HL-60 (cell line): Measurements from ENCODE around the gene RASSF8.

Experiments used
- DNase-seq, 2 experiments: peaks; one replicate each; pipeline ENCODE4 v3.0.0-alpha.2; 2010 to 2020; ENCODE audit warnings: low read depth in 1 of 2, low spot score in 1 of 2
- H3K27ac ChIP-seq: fragments of 250-450 bp; sonication (Bioruptor Pico); replicated peaks from 2 replicates; pipeline ENCODE4 v1.5.1; 2020; ENCODE audit warnings: mild to moderate bottlenecking, moderate library complexity
- H3K27me3 ChIP-seq: fragments of 250-450 bp; sonication (Bioruptor Pico); 2 replicates; pipeline ENCODE4 v1.5.1; 2021; ENCODE audit warnings: mild to moderate bottlenecking, moderate library complexity; ENCODE audit not compliant: insufficient read depth, poor library complexity, severe bottlenecking
- H3K4me3 ChIP-seq: replicated peaks from 2 replicates; pipeline ENCODE4 v1.5.1; 2011; ENCODE audit warnings: mild to moderate bottlenecking, control low read depth, low read length; ENCODE audit not compliant: insufficient read depth
- GABPA ChIP-seq: IDR thresholded peaks from 2 replicates; pipeline ENCODE4 v1.6.1; 2012; ENCODE audit warnings: low read depth
- POLR2AphosphoS5 ChIP-seq: IDR thresholded peaks from 2 replicates; pipeline ENCODE4 v1.6.1; 2012; ENCODE audit warnings: low read depth
- SPI1 ChIP-seq: IDR thresholded peaks from 2 replicates; pipeline ENCODE4 v1.6.1; 2012; ENCODE audit warnings: low read depth, mild to moderate bottlenecking, borderline replicate concordance
- TF ChIP-seq, protein P1 (sequence below): IDR thresholded peaks from one replicate; pipeline ENCODE4 v1.5.1; 2011; ENCODE audit warnings: low read length, control low read depth, inconsistent platforms; ENCODE audit not compliant: insufficient read depth
- TF ChIP-seq, protein P2 (sequence below): IDR thresholded peaks from 2 replicates; pipeline ENCODE4 v1.6.1; 2012; ENCODE audit warnings: low read depth; ENCODE audit not compliant: insufficient replicate concordance

Gene RASSF8

DNA sequence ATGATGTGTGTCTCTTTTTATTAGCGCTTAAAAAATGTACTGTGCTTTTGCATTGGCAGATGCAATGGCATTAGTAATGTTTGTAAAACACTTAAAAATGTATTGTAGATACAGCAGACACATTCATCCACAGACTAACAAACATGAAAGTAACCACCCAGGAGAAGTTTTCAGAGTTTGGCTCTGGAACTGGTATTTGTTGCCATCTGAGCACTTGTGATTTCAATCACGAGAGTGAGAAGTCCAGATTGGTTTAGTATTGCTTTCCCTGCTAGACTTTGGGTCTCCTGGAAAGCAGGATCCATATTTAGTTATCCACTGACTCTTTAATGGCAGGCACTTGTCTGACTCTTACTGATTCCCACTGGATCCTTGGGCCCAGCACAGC, 13.2 kb downstream of the RASSF8 start:
- no peak for DNase-seq
- Histone ChIP-seq H3K27ac (no peak overlapping the region), H3K27me3 (no peaks in the 10 kb centered on the region), H3K4me3 (no peak overlapping the region)
- TF ChIP-seq, protein P1, sequence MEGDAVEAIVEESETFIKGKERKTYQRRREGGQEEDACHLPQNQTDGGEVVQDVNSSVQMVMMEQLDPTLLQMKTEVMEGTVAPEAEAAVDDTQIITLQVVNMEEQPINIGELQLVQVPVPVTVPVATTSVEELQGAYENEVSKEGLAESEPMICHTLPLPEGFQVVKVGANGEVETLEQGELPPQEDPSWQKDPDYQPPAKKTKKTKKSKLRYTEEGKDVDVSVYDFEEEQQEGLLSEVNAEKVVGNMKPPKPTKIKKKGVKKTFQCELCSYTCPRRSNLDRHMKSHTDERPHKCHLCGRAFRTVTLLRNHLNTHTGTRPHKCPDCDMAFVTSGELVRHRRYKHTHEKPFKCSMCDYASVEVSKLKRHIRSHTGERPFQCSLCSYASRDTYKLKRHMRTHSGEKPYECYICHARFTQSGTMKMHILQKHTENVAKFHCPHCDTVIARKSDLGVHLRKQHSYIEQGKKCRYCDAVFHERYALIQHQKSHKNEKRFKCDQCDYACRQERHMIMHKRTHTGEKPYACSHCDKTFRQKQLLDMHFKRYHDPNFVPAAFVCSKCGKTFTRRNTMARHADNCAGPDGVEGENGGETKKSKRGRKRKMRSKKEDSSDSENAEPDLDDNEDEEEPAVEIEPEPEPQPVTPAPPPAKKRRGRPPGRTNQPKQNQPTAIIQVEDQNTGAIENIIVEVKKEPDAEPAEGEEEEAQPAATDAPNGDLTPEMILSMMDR: no peak
- no peak for TF ChIP-seq POLR2AphosphoS5
- no peak for TF ChIP-seq SPI1
- no peak for TF ChIP-seq GABPA
- TF ChIP-seq, protein P2, sequence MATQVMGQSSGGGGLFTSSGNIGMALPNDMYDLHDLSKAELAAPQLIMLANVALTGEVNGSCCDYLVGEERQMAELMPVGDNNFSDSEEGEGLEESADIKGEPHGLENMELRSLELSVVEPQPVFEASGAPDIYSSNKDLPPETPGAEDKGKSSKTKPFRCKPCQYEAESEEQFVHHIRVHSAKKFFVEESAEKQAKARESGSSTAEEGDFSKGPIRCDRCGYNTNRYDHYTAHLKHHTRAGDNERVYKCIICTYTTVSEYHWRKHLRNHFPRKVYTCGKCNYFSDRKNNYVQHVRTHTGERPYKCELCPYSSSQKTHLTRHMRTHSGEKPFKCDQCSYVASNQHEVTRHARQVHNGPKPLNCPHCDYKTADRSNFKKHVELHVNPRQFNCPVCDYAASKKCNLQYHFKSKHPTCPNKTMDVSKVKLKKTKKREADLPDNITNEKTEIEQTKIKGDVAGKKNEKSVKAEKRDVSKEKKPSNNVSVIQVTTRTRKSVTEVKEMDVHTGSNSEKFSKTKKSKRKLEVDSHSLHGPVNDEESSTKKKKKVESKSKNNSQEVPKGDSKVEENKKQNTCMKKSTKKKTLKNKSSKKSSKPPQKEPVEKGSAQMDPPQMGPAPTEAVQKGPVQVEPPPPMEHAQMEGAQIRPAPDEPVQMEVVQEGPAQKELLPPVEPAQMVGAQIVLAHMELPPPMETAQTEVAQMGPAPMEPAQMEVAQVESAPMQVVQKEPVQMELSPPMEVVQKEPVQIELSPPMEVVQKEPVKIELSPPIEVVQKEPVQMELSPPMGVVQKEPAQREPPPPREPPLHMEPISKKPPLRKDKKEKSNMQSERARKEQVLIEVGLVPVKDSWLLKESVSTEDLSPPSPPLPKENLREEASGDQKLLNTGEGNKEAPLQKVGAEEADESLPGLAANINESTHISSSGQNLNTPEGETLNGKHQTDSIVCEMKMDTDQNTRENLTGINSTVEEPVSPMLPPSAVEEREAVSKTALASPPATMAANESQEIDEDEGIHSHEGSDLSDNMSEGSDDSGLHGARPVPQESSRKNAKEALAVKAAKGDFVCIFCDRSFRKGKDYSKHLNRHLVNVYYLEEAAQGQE: no peak

DNA sequence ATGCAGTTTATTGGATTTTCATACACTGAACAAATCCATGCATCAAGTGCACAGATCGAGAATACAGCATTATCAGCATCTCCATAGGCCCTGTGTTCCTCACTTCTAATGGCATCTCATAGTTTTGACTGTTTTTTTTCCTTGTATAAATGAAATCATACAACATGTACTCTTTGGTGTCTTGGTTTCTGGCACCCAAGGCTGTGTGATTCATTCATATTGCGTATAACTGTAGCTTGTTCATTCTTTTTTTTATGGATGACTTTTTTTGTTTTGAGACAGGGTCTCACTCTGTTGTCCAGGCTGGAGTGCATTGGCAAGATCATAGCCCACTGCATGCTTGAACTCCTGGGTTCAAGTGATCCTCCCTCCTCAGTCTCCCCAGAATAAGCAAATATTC, 14.3 kb downstream of the RASSF8 start:
- no peak overlapping the region for H3K27ac ChIP-seq
- TF ChIP-seq, protein P1: no peak
- TF ChIP-seq SPI1: no peak
- no peak for TF ChIP-seq POLR2AphosphoS5
- TF ChIP-seq, protein P2: no peak
- no peak for TF ChIP-seq GABPA
- H3K27me3 ChIP-seq: no peaks in the 10 kb centered on the region
- DNase-seq: no peak
- no peak overlapping the region for H3K4me3 ChIP-seq

DNA sequence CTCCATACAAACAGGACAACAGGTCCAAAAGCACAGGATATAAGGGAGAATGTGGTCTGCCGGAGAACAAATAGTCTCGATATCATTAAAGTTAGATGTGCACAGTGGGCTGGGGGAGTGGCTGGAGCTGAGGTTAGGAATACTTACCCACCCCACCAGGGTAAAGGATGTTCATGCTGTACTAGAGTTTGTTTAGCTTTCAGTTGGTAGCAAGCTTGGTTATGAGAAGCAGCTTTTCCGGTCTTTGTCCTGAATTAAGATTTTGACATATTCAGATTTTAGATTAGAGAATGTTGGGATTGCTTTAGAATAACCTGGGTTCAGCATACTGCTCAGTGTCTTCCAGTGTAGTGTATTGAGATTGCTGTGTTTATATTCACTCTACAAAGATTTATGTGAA, 16.7 kb downstream of the RASSF8 start:
- TF ChIP-seq POLR2AphosphoS5: no peak
- TF ChIP-seq SPI1: no peak
- TF ChIP-seq, protein P1: no peak
- no peak for TF ChIP-seq GABPA
- TF ChIP-seq, protein P2: no peak
- DNase-seq: no peak
- Histone ChIP-seq H3K4me3 (no peak overlapping the region), H3K27ac (no peak overlapping the region), H3K27me3 (no peaks in the 10 kb centered on the region)
